A549 treated with ZK216348 at 1 μM for 4 hours (cell line): ENCODE results near the gene NMUR1. TPM values are rescaled to one million over a fixed set of nuclear protein-coding genes. Genes with fewer than 3 reads are reported as not detected.

Experiments used
- total RNA-seq: library from RNA; stranded (reverse); fragments of 200-300 nt; extraction: Qiagen RNA extraction; gene quantifications from 5 replicates; pipeline ENCODE4 v1.2.3, GENCODE V29; 2022; ENCODE audit warnings: low read depth

NMUR1 gene
- total RNA-seq: not detected in 5 replicates

DNA sequence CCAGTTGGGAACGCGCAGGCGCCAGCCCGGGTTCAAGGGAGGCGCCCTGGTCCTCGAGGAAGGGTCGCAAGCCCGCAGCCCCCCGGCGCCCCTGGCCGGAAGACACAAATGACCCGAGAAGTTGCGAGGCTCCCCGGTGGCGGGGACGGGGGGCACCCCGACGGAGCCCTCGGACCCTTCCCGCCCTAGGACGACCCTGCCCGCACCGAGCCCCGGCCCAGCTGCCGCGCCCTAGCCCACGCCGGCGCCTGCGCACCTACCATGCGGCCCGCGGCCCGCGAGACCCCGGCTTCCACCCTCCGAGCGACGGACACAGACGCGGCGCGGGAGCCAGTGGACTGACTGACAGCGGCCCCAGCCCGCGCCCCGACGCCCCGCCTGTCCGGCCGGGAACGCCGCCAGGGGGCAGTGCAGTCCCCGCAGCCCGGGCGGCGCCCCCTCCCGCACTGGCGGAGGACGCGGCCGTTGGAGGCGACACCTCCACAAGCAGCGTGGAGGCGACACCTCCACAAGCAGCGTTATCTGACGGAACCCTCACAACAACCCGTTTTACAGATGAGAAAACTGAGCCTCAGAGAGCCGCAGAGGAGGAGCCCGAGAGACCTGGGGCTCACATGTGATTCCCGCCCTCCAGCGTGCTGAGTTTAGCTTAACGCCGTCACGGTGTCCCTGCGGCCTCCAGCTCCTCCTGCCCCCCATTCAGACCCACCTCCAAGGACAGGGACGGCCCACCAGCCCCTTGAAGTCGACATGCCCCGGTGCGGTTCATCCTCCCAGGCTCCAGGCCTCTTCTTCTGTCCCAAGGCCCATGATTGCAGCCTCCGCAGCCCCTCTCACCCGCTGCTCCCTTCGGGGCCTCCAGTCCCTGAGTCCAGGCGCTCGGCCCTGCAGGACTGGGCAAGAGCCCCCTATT, at the start of gene NMUR1:
NMUR1 (minus strand) TSS at position 347 of the 913 bp plus-strand sequence; CDS start at position 263, 84 bp downstream.

Other genes with a start within 250 kb of the NMUR1 start
- 1.5 to 2.8 TPM (median 2.4 TPM) in 5 replicates for gene B3GNT7, start 134.7 kb downstream of the NMUR1 start, total RNA-seq
- 751 to 1,006 TPM (median 785 TPM) in 5 replicates for gene NCL, start 66.0 kb downstream of the NMUR1 start, total RNA-seq
- not detected in 5 replicates for gene TEX44, start 62.4 kb upstream of the NMUR1 start, total RNA-seq
- 1,592 to 1,810 TPM (median 1,697 TPM) in 5 replicates for gene PTMA, start 178.1 kb upstream of the NMUR1 start, total RNA-seq